Effector memory CD8-positive, alpha-beta T cell (primary cell): ENCODE data around the gene OXSM.
A peak's percentile ranks its signal among the peaks of the same experiment; 100 is the strongest.

ENCODE experiments used
- ATAC-seq: fragments of 150-1000 bp; cut with Tn5 transposase; replicated peaks from 2 replicates; pipeline ENCODE4 v1.10.0; 2021; ENCODE audit warnings: mild to moderate bottlenecking, moderate library complexity
- DNase-seq, 3 experiments: peaks; one replicate each; pipeline ENCODE4 v3.0.0; 2021
- H3K27ac Mint-ChIP-seq, 2 donors: one replicate each; pipeline ENCODE4 v1.8.0; 2022; ENCODE audit warnings: mild to moderate bottlenecking in 2 of 2, mixed read lengths in 2 of 2, moderate library complexity in 2 of 2
- H3K27me3 Mint-ChIP-seq, 2 donors: one replicate each; pipeline ENCODE4 v1.8.0; 2022; ENCODE audit warnings: mixed read lengths in 2 of 2
- H3K36me3 Mint-ChIP-seq: one replicate; pipeline ENCODE4 v1.8.0; 2022; ENCODE audit warnings: mild to moderate bottlenecking, moderate library complexity, mixed read lengths; ENCODE audit not compliant: insufficient read depth
- H3K4me1 Mint-ChIP-seq, 2 donors: one replicate each; pipeline ENCODE4 v1.8.0; 2022; ENCODE audit warnings: low read depth in 2 of 2, mixed read lengths in 2 of 2
- H3K4me3 Mint-ChIP-seq, 2 donors: one replicate each; pipeline ENCODE4 v1.8.0; 2022; ENCODE audit warnings: mild to moderate bottlenecking in 2 of 2, mixed read lengths in 2 of 2, moderate library complexity in 2 of 2
- H3K9me3 Mint-ChIP-seq, 2 donors: one replicate each; pipeline ENCODE4 v1.8.0; 2022; ENCODE audit warnings: mixed read lengths in 2 of 2

Gene OXSM

DNA sequence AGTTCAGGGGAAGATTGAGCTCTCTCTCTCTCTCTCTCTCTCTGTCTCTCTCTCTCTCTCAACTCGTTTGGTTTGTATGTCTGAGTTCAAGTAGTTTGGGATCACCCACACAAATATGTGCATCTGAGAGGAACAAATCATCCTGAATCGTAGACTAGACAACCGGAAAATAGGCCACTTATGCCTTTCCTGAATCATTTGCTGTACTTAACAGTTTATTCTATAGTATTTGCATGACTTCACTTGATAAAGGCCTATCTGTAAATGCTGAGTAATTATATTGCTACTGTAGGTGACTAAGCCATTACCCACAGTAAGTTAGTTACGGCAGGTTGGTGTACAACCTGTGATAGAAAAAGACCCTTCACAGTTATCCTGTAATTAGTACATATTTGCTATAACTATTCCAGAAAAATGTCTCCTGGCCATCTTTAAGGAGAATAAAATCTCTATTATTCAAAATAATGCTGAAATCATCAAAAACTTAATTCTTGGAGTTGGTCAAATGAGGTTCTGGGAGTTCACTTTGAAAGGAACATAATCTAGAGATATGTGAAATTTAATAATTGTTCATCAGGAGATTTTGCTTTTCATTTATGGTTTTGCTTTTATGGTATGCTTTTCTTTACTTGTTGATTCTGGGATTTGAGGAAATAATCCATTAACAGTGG lies 31.1 kb downstream of the OXSM start:
- H3K27me3 Mint-ChIP-seq: peaks cover 0 to 6% of the 10 kb centered on the region in 2 donors
- H3K27ac Mint-ChIP-seq: no peak overlapping the region
- no peak for DNase-seq
- H3K36me3 Mint-ChIP-seq: no peaks in the 10 kb centered on the region
- ATAC-seq: no peak
- no peaks in the 10 kb centered on the region for H3K9me3 Mint-ChIP-seq
- peaks cover 0 to 2% of the 10 kb centered on the region in 2 donors for H3K4me1 Mint-ChIP-seq
- no peak overlapping the region for H3K4me3 Mint-ChIP-seq

DNA sequence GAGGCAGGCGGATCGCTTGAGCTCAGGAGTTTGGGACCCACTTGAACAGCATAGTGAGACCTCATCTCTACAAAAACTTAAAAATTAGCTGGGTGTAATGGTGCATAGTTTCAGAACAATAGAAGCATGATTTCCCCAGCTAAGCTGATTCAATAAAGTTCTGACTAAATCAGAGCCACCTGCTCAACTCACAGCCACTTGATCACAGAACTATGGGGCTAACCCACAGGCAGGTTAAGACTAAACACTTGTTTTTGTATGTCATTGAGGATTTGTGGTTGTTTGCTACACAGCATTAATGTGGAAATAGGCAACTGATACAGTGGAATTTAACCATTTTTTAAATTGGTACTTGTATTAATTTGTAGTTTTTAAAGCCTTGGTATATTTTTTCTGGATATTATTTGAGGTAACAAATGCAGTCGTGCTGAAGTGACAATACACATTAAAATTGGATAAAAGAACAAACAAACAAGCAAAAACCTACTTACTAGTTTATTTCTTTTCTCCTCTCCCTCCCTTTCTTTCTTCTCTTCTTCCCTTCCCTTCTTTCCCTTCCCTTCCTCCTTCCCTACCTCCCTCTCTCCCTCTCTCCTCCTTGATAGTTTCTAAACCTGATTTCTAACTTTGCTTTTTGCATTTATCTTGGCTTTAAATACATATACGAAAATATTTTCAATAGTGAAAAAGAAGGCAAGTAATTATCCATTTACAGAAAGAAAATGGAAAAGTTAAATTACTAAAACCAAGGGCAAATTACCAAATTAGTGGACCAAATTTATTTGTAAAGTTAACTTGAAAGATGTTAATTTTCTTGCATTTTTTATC lies 32.1 kb downstream of the OXSM start:
- no peaks in the 10 kb centered on the region for H3K9me3 Mint-ChIP-seq
- ATAC-seq (no peak), DNase-seq (no peak)
- no peaks in the 10 kb centered on the region for H3K36me3 Mint-ChIP-seq
- H3K4me3 Mint-ChIP-seq: no peak overlapping the region
- H3K27me3 Mint-ChIP-seq: peaks cover 0 to 6% of the 10 kb centered on the region in 2 donors
- peaks cover 5 to 10% of the 10 kb centered on the region in 2 donors for H3K4me1 Mint-ChIP-seq
- H3K27ac Mint-ChIP-seq: no peak overlapping the region

DNA sequence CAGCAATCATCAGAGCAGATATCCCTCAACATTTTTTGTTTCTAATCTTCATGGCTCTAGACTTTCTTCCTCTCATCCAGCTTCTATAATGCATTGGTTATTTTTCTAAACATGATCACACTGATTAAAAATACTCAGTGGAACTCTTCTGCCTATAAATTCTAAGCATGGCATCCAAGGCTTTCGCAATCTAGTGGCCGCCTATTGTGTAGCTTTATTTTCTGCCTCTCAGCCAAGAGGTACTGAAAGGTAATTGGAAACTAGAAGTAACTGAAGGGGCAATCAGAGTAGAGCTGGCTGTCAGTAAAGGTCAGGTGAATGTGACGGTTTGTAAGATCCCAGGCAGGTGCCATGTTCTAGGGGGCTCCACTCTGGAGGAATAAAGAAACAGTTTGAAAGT lies 33.4 kb downstream of the OXSM start:
- no peak overlapping the region for H3K27ac Mint-ChIP-seq
- ATAC-seq (no peak), DNase-seq (no peak)
- peaks cover 0 to 6% of the 10 kb centered on the region in 2 donors for H3K27me3 Mint-ChIP-seq
- H3K9me3 Mint-ChIP-seq: no peaks in the 10 kb centered on the region
- H3K36me3 Mint-ChIP-seq: no peaks in the 10 kb centered on the region
- H3K4me1 Mint-ChIP-seq: peaks cover 5 to 10% of the 10 kb centered on the region in 2 donors
- H3K4me3 Mint-ChIP-seq: no peak overlapping the region

DNA sequence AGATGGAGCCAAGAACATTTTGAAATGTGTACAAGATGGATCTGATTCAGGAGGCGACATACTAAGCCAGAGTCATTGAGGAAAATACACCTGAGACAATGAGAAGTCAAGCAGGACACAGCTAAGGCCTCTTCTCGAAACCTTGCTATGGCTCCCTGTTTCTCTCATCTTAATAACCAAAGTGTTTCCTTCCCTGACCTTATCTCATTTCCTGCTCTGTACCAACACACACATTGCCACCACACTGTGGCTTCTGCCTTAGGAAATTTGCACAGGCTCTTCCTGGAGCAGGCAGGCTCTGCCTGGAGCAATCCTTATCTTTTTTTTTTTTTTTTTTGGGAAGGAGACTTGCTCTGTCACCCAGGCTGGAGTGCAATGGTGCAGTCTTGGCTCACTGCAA lies 36.6 kb downstream of the OXSM start:
- DNase-seq (no peak), ATAC-seq (peak; percentile 35)
- Mint-ChIP-seq H3K27ac (no peak overlapping the region), H3K4me3 (no peak overlapping the region), H3K36me3 (no peaks in the 10 kb centered on the region), H3K27me3 (peaks cover 6 to 9% of the 10 kb centered on the region in 2 donors), H3K9me3 (no peaks in the 10 kb centered on the region), H3K4me1 (peaks cover 5 to 10% of the 10 kb centered on the region in 2 donors)

DNA sequence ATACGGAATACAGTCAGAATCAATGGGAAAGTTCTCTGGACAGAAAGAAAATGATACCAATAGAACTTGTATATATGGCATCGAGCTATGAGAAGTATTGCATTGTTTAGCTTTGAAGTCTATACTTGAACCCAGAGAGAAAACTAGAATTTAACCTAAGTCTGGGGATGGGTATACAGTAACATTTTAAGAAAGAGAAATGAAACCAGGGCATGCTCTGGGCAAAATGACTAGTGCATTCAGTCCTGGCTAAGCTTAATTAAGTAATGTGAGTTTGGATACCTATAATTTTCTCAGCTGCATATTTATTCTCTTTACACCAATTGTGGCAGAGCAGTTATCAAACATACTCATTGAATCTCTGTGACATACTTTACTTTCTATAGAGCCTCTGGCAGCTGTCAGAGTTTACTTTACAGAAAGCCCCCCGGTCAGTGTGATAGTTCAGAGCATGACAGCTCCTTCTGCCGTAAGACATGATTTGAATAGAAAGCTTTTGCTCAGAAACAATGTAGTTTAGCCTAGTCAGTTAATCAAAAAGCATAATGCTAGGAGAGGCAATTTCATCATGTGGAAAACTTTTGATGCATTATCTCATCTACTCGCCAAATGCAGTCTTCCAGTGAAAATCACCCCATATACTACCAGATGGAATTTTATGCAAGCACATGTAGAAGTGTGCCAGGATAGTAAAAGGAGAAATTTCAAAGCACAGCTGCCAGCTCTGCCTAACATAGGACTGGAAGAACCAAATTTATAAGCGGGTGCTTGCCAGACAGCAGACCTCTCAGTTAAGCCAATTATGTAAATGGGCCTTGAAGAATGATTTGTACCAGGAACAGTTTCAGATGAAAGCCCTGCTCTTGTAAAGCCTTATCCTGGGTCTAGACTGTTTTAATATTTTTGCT lies 40.7 kb downstream of the OXSM start:
- Mint-ChIP-seq H3K27ac (no peak overlapping the region), H3K36me3 (no peaks in the 10 kb centered on the region), H3K4me3 (no peak overlapping the region), H3K27me3 (peaks cover 11 to 16% of the 10 kb centered on the region in 2 donors), H3K9me3 (no peaks in the 10 kb centered on the region), H3K4me1 (peaks cover 5 to 10% of the 10 kb centered on the region in 2 donors)
- ATAC-seq (no peak), DNase-seq (no peak)

DNA sequence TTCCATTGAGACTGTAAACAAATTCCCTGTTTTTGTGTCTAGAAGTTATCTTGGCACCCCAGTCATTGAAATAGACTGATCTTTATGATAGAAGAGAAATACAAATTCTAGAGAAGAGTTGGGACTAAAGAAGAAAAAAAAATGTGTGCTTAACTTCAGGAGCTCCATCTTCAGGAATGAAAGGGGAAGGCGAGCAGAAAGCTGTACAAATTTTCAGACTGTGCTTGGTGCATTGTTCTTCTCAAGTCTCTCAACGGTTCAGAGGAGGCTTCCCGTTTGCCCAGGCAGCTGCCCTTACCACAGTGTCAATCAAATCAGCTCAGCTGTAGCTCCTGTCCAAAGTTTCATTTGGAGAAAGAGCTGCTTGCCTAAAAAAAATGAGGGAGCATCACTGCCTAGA lies 41.7 kb downstream of the OXSM start:
- Mint-ChIP-seq H3K4me3 (no peak overlapping the region), H3K27ac (no peak overlapping the region), H3K9me3 (no peaks in the 10 kb centered on the region), H3K4me1 (peaks cover 1 to 2% of the 10 kb centered on the region in 2 donors), H3K27me3 (peaks cover 11 to 16% of the 10 kb centered on the region in 2 donors), H3K36me3 (no peaks in the 10 kb centered on the region)
- ATAC-seq: no peak
- no peak for DNase-seq

DNA sequence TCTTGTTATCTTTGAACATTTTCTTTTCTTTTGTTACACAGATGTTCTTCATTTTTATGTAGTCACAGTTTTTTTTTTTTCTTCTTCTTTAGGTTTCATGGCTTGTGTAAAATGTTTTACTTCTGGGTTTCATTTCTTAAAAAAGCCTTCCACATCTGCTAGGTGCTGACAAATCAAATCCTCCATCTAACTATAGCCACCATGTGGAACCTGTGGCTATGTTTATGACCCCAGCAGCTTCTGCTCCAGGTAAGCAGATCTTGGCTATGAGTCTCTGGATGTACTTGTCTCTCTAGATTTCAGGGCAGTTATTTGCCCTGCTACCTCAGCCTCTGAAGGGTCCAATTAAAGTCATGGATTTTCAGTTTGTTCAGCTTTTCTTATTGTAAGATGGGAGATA lies 44.5 kb downstream of the OXSM start:
- ATAC-seq (no peak), DNase-seq (no peak)
- Mint-ChIP-seq H3K4me1 (peaks cover 0 to 2% of the 10 kb centered on the region in 2 donors), H3K9me3 (no peaks in the 10 kb centered on the region), H3K27me3 (peaks cover 11 to 16% of the 10 kb centered on the region in 2 donors), H3K4me3 (no peak overlapping the region), H3K36me3 (no peaks in the 10 kb centered on the region), H3K27ac (no peak overlapping the region)

DNA sequence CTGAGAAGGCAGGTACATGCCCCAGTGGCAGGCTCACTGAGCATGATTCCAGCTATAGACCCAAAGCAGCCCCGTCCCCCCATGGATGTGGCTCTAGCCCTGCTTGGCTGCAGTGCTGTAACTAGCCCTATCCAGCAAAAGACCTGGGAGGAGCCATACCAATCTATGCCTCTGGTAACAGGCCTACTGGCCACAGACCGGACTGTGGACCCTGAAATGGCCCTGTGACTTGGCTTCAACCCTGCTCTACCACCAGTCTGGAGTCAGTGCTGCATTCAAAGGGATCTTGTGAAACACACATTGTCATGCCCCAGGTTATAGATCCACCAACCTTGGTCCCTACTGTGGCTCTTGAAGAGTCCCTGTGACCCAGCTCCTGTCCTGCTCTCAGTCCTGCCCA lies 46.7 kb downstream of the OXSM start:
- ATAC-seq (no peak), DNase-seq (no peak)
- Mint-ChIP-seq H3K9me3 (no peaks in the 10 kb centered on the region), H3K4me1 (peaks cover 0 to 2% of the 10 kb centered on the region in 2 donors), H3K27ac (no peak overlapping the region), H3K4me3 (no peak overlapping the region), H3K27me3 (peaks cover 7 to 11% of the 10 kb centered on the region in 2 donors), H3K36me3 (no peaks in the 10 kb centered on the region)

DNA sequence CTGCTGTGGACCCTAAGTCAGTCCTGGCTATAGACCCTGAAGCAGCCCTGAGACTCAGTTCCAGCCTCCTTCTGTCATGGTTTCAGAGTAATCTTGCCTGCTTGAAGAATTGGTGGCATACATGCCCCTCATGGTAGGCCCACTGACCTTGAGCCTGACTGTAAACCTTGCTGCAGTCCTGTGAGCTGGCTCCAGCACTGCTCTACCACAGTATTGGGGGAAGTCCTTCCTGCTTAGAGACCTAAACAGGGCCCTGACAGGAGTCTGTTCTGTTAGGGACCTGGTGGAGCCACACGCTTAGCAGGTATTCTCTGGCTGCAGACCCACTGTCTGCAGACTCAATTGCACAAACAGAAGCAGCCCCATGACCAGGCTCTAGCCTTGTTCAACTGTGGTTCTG lies 47.1 kb downstream of the OXSM start:
- H3K36me3 Mint-ChIP-seq: no peaks in the 10 kb centered on the region
- no peak overlapping the region for H3K27ac Mint-ChIP-seq
- DNase-seq: no peak
- H3K27me3 Mint-ChIP-seq: peaks cover 7 to 11% of the 10 kb centered on the region in 2 donors
- H3K4me1 Mint-ChIP-seq: peaks cover 0 to 2% of the 10 kb centered on the region in 2 donors
- no peak for ATAC-seq
- H3K9me3 Mint-ChIP-seq: no peaks in the 10 kb centered on the region
- H3K4me3 Mint-ChIP-seq: no peak overlapping the region

DNA sequence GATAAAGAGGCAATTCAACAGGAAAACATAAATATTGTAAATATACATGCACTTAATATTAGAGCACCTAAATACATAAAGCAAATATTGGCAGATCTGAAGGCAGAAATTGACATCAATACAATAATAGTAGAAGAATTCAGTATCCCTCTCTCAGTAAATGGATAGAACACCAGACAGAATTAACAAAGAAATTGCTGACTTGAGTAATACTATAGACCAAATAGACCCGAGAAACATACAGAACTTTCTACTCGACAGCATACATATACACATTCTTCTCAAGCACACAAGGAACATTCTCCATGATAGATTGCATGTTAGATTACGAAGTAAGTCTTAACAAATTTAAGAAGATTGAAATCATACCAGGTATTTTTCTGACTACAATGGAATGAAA lies 50.2 kb downstream of the OXSM start:
- H3K4me1 Mint-ChIP-seq: peaks cover 0 to 2% of the 10 kb centered on the region in 2 donors
- ATAC-seq: no peak

DNA sequence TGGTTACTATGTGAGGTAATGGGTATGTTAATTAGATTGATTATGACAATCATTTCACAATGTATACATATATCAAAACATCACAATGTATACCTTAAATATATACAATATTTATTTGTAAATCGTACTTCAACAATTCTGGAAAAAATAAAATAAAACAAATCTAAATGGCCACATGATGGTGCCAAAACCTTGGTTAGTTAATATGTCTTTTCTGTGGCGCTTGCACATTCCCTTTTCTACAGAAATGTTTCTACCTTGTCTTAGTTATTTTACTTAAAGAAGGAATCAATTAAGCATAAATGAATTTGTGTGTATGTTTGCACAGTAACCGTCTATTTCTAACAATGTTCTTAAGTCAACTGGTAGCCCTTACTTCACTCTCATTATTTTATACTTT lies 53.4 kb downstream of the OXSM start:
- Mint-ChIP-seq H3K4me3 (no peak overlapping the region), H3K36me3 (no peaks in the 10 kb centered on the region), H3K9me3 (no peaks in the 10 kb centered on the region), H3K27ac (no peak overlapping the region), H3K27me3 (peaks cover 0 to 4% of the 10 kb centered on the region in 2 donors), H3K4me1 (no peaks in the 10 kb centered on the region)
- DNase-seq (no peak), ATAC-seq (no peak)

More for the DNA sequence above, 50.2 kb downstream of the OXSM start:
- no peak overlapping the region for H3K27ac Mint-ChIP-seq
- H3K27me3 Mint-ChIP-seq: peaks cover 0 to 4% of the 10 kb centered on the region in 2 donors
- no peaks in the 10 kb centered on the region for H3K9me3 Mint-ChIP-seq
- DNase-seq: no peak
- H3K4me3 Mint-ChIP-seq: no peak overlapping the region
- H3K36me3 Mint-ChIP-seq: no peaks in the 10 kb centered on the region
